NCI-H2227 (cell line): ENCODE results near the gene IL17REL.

ENCODE experiments used
- DNase-seq: peaks from one replicate; lab custom pipeline; 2025; ENCODE audit not compliant: unreplicated experiment; lab: John Stamatoyannopoulos, UW

IL17REL gene

DNA sequence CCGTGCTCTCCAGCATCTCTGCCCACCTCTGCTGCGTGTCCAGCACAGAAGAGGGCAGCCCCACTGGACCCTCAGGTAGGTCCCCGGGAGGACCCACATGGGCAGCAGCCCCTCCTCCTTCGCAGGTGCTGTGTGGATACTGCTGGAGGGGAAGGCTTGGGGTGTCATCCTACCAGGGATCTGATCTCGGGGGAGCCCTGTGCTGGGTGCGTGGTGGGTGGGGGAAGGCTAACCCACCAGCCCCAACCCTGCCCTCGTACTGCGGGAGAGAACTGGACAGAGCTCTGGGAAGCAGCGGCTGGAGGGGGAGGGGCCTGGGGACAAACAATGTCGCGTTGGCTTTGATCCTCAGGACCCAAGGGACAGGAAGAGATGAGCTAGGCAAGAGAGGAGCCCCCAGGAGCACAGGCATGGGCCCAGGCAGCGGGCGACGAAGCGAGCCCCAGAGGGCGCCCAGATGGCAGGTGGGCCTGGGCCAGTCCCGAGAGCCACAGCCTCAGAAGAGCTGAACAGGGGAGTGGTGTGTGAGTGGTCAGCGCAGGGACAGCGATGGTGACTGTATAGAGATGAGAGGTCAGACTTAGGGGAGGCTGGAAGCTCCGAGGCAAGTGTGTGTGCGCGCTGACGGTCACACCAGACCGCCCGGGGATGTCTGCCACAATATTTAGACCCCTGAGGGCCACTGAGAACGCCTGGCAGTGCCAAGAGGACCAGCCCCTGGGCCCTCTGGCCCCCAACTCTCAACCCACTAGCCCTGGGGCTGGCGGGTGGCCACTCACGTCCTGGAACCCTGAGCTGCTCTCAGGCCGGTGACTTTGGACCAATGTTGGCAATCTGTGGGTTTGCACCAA, 53.4 kb downstream of the IL17REL start:
- DNase-seq, result no peak

DNA sequence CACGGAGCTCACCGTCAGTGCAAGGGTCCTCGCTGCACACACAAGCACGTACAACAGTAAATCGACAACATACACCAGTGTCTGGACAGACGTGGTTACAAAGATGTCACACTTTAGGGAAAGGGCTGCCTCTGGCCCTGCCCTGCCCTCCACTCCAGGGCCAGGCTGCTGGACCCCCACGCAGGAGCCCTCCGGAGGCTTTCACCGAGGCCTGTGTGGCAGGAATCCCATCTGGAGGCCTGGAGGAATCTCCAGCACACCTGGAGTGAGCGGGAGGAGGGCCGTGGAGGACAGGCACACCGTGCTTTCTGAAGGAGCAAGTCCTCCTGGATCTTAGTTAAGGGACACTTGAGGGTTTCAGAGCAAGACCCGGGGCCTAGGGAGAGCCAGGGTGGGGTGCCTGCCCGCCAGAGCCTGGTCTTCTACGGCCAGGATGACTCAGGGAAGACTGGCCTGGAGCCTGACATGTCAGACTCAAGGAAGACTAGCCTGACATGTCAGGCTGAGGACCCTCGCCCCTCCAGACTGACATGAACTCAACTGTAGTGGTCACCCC, 54.1 kb downstream of the IL17REL start:
- DNase-seq, result no peak

DNA sequence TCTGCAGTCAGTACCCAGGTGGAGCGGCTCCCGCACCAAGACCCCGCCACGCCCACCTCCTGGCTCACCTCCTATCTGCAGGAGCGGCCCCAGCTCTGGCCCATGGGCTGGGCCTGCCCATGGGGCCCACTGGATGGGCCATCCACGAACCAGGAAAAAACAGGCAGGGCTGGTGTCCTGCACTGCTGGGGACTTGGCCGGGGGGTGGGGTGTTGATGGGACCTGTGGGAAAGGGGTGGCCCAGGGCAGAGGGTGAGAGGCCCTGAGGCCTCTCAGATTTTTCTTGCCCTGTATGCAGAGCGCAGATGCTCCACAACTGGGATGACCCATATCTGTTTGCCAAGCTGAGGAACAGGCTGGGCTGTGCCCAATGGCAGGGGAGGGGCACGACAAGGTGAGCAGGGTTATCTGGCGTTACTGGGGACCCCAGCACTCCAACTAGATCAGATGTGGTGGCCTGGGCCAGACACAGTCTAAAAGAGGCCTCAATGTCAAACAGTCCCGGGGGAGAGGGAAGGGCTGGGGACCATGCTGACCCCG, 54.7 kb downstream of the IL17REL start:
- no peak for DNase-seq

DNA sequence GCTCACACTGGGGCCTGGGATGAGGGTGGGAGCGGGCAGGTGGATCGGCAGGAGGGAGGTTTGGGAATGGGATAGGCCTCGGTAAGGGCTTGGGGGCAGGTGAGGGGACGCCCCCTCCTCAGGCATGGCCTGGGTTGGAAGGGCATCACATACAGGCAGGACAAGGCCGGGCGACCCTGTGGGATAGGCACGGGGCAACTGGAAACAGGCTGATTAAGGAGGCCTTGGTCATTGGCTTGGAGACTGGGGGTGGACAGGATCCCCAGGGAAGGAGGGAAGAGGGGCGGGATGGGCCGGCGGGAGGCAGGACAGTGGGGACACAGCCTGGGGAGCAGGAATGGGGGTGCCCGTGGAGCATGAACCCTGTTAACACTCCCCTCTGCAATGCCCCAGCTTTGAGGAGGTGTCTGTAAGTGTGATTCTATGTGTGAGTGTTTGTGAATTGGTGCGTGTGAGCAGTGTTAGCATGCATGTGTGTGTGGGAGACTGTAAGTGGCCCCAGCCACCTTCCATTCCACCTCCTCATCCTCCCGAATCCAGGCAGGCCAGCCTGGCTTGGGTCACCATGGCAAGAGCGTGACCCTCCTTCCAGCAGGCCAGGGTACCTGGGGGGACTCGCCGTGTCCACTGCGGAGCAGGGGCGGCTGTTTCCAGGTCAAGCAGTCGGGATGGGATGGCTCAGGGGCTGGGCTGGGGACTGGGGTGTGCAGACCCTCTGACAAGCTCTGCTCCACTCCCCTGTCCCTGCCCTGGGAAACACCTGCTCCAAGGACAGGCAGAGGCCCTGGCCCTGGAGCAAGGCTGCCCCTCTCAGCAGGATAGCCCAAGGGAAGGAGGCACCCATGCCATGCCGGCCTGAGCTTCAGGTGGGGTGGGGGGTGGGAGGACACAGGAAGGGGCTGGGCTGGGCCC, 55.4 kb downstream of the IL17REL start:
- no peak for DNase-seq

DNA sequence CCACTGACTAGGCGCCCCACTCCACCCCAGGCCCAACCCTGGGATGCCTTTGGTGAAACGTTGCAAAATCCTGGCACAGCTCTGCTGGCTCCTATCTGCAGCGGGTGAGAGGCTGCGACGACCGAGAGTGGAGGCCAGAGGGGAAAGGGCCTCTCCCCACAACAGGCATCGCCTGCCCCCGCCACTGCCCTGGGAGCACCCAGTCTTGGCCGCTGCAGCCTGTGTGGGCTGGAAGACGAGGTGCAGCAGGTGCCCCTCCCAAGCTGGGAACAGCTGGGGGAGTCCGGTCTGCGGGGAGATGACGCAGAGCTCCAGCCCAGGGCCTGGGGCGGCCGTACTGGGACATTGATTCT, 56.2 kb downstream of the IL17REL start:
- no peak for DNase-seq

DNA sequence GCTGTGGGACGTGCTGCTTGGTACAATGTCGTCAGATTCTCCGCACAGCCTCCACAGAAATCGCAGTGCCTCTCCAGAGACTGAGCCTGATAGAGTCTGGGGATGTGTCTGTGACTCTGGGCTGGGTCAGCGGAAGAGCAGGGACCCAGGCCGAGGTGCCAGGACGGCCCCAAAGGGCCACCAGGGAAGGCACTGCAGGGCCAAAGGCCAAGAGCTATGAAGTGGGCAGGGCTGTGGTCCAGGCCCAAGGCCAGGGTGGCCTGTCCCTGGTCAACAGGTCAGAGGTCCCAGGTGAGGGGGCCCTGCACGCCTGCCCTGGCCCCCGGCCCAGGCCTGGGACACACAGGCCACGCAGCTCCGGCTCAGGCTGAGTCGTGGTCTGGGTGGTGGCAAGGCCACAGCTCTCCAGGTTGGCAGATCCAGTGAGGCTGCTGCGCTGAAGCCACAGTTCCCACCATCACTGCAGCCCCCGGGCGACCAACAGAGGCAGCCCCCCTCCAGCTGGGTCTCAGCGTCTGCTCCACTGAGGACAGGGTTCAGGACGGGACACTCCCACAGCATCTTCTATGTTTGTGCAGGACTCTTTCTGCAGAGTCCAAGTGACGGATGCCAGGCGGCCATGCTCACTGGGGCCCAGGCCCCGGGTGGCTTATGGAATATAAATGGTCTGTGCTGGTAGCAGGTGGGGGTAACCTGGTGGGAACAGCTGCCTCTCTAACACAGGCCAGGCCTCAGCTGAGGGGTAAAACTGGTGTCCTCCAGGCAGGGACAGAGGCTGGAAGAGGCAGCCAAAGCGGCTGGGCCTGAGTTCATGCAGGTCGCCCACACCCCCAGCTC, 56.8 kb downstream of the IL17REL start:
- DNase-seq, result no peak

DNA sequence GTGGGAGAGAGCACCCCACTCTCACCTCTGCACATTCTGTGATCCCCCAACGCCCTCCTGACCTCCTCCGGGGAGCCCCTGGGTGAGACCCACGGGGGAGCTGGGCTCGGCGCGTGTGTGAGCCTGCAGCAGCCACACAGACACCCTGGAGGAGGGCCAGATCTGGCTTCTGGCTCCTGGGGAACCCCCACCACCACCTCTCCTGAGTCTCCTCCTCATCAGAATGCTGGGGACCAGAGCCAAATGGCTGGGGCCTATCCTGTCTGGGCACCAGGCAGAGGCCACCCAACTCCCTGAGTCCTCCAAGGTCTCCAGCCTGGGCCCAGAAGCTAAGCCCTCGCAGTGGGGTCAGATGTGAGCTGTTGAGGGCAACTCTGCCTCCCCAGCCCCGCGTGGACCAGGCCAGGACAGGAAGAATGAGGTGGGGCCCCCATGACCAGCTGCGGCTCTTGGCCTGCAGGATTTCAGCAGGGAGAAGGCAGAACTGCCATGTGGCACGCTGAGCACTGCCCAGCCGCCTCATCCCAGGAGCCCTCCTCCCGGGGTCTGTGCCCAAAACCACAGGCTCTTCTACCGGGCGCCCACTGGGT, 57.5 kb downstream of the IL17REL start:
- no peak for DNase-seq

DNA sequence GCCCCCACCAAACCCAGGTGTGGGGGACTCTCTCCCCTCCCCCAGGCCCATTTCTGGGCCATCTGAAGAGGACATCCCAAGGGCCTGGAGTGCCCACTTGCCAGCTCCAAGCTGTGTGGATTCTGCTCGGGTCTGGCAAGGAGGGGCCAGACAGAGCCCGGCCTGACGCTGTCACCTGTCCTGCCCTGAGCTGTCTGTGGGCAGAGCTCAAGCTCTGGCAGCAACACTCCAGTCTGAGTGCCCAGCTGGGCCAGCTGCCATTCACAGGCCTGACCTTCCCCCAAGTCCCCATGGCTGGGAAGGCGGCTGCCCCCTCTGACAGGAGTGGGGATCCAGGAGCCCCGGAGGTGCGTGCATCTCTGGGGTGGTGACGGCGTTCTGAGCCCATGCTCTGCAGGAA, 58.2 kb downstream of the IL17REL start:
- no peak for DNase-seq

DNA sequence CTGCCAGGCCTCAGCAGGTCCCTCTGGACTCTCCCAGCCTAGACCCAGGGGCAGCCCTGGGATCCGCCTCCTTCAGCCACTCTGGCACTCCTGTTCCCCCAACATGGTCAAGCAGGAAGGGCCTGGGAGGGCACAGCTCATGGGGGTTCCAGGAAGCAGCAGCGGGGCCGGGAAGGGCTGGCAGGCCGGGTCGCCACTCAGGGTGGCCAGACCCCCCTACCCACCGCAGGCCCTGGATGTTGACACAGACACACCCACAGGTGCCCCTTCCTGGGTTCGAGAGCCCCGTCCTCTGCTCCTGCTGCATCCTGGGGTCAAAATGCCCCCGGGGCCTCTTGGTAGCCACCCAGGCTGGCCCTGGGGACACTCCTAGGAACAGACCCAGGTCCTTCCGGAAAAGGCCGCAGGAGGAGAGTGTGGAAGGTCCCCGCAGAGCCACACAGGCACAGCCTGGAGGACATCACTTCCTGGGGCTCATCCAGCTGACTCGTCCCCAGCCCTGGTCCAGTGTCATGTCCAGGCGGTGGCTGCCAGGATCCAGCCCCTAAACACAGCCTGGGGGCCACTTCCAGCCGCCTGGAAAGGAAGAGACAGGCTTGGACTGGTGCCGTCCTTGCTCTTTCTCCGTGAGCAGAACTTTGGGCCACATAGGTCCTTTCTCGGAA, 58.8 kb downstream of the IL17REL start:
- DNase-seq, result no peak

DNA sequence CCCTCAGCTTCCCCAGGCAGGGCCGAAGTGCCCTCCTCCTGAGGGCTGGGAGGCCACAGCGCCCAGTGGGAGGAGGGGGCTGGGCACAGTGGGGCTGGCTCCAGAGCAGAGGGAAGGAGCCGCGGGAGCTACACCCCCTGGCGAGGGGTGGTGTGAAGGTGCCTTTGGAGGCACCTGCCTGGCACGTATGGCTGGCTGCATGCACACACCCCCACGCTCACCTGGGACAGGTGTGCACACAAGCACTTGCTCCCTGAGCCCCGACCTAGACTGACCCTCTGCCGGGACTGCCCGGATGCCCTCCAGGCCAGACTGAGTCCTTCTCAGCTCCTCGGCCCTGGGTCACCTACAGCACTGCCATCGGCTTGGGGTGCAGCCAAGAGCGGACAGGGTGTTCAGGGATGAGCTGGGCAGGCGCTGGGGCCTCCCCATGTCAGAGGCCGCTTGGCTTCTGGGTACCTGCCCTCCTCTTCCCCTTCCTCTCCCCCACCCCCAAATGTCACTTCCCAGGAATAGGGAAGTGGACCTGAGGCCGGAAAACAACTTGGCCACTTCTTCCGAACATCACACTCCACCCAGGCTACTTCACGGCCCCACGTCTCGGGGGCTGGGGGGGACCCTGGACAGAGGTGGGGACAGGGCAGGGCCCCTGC, 59.4 kb downstream of the IL17REL start:
- no peak for DNase-seq

DNA sequence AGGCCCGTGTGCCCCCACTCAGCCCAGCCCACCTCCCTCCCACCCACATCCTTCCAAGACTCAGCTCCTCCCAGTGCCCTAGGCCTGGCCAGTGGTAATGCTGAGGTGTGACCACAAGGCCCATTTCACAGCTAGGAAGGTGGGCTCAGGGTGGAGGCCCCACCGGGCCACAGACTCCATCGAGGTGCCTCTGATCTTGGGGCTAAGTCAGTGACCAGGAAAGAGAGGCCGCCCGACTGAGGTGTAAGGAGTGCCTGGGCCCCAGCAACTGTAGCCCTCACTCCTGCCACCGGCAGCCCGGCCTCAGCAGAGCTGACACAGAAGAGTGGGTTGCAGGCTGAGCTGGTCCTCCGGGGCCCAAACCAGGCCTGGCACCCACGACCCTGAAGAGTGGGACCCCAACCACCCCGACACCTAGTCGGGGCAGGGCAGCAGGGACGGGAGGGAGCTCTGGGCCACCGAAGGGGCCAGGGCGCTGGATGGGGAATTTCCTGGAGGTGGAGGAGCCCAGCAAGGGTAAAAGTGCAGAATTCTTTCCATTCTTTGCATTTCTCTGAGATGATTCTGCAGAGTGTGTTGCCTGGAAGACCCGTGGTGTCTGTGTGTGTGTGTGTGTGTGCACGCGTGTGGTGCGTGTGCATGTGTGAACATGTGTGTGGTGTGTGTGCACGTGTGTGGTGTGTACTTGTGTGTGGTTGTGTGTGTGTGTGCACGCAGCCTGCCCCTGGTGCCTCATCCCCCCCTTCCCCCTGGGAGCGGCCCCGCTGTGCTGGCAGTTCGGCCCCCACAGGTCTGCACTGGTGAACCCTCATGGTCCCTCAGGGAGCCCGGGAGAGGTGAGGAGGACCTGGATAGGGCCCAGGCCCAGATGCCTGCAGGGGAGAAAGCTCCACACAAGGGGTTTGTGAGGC, 60.3 kb downstream of the IL17REL start:
- DNase-seq, result no peak

DNA sequence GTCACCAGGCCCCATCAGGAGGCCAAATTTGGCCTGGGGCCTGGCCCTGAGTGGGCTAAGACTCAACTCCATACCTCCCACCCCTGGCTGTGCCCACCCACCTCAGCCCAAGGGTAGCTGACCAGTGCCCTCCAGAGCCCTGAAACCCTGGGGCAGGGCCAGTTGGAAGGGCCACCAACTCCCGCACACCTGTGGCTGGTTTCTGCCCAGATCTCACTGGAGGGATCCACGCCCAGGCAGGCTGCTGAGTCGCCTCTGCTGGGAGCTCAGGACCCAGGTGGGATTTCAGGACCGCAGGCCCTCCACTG, 60.9 kb downstream of the IL17REL start:
- DNase-seq, result no peak

DNA sequence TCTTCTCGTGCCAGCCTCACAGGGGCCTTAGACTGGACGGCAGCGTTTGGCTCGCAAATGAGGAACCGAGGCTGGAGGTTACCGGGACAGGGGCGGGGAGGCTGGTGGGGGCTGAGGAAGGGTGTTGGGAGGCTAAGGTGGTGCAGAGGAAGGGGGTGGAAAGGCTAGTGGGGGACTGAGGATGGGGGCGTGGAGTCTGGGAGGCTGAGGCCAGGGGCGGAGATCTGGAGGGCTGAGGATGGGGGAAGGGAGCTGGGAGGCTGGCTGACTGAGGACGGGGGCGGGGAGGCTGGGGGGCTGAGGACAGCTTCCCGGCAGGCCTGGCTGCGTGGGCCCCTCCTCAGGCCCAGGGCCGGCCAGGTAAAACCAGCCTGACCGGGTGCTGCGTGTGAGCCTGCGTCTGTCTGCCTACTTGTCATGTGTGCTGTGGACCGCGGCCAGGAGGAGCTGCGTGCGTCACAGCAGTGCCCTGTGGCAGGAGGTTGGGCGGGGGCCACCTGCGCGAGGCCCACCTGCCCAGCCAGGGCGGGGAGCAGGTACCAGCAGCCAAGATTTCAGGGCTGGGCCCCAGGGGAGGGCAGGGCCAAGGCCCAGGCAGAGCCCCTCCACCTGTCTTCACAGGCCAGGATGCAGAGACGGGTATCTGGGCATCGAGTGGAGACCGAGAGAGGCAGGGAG, 61.4 kb downstream of the IL17REL start:
- DNase-seq, result no peak

DNA sequence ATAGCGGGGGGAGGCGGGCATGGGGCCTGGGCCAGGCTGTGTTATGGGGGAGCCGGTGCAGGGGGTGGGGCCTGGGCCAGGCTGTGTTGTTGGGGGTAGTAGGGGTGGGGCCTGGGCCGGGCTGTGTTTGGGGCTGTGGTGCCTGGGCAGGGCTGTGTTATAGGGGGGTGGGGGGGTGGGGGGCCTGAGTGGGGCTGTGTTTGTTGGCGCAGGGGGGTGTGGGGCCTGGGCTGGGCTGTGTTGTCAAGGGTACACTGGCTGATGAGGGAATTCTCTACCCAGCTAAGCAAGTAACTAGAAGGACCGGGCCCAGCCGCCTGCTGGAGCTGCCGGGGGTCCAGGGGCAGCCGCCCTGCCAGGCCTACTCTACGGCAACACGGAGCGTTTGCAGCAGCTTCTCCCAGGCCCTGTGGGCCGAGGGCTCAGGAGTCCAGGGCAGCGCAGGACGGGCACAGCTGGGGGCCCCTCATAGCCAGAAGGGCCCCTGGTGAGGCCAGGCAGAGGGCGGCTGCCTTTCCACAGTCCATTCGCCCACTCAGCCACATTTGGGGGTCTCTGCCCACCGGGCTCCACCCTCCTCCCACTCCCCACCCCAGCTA, 62.1 kb downstream of the IL17REL start:
- no peak for DNase-seq

DNA sequence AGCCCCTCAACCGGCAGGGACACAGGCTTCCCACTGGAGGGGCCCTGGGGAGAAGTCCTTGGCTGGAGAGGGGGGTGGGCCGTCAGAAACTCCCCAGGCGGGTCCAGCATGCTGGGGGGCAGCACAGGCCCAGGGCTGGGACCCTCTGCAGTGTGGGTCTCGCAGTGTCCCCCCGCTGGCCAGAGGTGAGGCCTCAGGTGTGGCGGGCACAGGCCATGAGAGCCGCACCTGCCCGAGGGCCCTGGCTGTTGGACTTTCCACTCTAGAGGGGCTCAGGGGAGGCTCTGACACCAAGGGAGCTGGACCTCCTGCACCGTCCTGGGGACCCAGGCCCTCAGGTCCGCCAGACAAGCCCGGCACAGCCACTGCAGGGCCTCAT, 62.7 kb downstream of the IL17REL start:
- no peak for DNase-seq

DNA sequence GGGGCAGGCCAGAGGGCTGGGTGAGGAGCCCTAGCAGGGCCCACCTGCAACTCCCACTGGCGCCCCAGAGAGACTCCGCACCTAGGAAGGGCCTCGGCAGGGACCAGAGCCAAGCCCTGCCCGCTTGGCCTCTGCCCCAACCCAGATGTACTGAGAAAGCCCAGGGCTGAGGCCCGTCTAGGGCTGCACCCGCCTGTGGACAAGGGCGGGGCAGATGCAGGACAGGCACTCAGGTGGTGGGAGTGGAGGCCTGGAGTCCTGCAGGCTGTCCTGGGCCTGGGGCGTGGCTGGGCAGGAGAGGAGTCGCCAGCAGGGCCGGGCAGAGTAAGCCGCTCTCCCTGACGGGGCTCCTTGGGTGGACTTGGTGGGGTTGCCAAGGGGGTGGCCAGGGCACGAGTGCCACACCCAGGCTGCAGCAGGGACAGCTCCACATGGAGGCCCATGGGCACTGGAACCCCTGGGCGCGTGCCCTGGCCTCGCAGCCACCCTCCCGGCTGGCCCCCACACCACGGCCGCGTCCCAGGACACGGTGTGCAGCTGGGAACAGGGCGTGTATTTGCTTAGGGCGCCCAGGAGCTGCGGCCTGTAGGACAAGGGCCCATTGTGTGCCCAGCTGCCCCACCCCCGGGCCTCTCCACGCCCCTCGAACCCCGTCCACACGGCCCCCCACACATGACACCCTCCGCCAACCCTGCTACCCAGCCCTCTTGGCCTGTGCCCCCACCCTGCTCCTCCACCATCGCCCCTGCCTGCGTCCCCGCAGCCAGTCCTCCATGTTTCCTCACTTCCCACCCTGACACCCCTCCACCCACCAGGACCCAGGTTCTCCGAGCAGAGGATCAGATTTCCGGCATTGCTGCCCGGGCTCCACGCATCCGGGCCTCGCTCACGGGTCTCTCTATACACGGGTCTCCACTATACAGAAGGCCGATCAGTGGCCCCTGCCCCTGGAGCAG, 63.3 kb downstream of the IL17REL start:
- DNase-seq, result no peak
